Stimulated activated CD8-positive, alpha-beta memory T cell treated with anti-CD3 and anti-CD28 coated beads, Interleukin-2, amount 100 ng/mL, for 1 hour (primary cell): ENCODE data around the gene PUSL1.
A peak's percentile ranks its signal among the peaks of the same experiment; 100 is the strongest.

ENCODE experiments used
- DNase-seq, 2 donors: peaks; one replicate each; pipeline ENCODE4 v3.0.0-alpha.2; 2020; ENCODE audit warnings: low read depth in 2 of 2

Gene PUSL1, protein sequence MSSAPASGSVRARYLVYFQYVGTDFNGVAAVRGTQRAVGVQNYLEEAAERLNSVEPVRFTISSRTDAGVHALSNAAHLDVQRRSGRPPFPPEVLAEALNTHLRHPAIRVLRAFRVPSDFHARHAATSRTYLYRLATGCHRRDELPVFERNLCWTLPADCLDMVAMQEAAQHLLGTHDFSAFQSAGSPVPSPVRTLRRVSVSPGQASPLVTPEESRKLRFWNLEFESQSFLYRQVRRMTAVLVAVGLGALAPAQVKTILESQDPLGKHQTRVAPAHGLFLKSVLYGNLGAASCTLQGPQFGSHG

DNA sequence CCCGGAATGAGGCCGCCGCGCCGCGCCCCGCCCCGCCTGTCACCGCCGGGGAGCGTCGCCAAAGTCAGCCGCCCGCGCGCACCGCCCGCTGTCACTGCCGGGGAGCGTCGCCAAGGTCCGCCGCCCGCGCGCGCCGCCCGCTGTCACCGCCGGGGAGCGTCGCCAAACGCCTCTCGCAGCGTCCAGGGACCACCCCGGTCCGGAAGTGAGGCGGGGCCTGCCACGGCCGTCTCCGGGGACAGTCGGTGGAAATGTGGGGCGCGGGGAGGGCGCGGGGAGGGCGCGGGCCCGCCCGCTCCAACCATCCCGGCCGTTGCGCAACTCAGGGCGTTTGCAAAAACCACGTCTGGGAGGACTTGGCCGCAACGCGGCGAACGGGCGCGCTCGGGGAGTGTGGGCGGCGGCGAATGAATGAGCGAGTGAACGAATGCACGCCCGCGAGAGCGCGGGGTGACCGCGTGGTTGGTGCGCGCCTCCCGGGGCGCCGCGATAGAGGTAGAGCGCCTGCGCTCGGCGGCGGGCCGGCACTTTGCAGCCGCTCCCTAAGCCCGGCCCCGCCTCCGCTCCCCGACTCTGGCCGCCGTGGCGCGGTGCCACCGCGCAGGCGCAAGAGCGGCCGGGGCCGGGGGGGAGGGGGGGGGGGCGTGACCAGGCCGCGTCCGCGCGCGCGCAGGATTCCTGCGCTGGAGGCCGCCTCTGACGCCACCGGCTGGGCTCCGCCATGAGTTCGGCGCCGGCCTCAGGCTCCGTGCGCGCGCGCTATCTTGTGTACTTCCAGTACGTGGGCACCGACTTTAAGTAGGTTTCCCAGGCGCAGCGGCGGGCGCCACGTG is at the start of gene PUSL1, which contains the start of gene ACAP3:
PUSL1 (plus strand) TSS at position 675 of the 833 bp plus-strand sequence; CDS start at position 722, 47 bp downstream.
ACAP3 (minus strand) TSS at position 8 of the 833 bp plus-strand sequence. CDS start 115 bp downstream, outside the sequence.
- peak; percentile 68 to 81 for DNase-seq

DNA sequence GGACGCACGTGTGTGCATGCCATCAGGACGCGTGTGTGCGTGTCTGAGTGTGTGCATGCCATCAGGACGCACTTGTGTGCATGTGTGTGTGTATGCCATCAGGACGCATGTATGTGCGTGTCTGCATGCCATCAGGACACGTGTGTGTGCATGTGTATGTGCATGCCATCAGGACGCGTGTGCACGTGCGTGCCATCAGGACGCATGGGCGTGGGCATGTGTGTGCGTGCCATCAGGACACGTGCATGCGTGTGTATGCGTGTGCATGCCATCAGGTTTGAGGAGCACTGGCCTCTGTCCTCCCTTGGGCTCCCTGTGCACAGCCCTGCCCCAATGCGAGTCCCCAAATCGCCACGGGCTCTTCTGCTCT is 49.3 kb upstream of the PUSL1 start:
- DNase-seq = no peak

DNA sequence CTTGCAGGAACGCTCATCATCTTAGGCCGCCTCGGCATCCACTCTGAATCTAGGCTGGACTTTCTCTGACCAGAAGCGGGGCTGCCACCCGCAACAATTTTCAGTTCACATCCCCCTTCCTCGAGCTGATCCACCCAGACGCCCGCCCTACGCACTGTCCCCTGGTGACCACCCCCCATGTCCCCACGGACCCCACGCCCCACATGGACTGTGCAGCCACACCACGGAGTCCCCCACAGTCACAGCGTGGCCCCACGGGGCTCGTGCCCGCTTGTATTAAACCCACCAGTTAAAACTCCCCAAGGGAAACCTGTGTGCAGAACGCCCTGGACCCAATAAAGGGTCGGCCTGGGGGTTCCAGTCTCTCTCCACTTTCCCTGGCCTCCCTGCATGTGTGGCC is 48.9 kb upstream of the PUSL1 start:
- DNase-seq = no peak

DNA sequence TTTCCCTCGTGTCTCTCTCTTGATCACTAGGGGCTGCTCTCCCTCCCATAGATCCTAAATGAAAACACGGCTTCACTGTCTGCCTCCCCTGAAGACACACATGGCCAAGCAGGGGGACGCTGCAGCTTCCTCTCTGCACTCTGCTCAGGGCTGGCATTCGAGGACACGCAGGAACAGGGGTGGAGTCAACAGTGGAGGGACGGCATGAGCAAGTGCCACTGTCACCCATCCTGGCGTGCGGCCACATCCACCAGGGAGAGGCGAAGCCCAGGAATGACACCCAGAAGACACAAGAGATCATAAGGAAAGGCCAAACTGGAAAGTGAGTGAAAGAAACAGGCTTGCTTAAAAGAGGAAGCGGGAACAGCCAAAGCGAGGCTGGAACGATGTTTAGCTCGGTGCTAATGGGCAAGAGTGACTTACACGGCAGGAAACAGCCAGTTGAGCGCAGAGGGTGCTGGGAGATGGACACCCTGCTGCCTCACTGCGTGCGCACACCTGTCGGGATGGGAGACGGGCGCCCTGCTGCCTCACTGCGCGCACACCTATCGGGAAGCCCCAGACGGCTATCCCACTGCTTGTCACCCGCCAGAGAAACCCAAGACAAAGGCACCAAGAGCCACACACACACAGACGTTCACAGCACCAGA is 48.3 kb upstream of the PUSL1 start:
- DNase-seq = no peak

DNA sequence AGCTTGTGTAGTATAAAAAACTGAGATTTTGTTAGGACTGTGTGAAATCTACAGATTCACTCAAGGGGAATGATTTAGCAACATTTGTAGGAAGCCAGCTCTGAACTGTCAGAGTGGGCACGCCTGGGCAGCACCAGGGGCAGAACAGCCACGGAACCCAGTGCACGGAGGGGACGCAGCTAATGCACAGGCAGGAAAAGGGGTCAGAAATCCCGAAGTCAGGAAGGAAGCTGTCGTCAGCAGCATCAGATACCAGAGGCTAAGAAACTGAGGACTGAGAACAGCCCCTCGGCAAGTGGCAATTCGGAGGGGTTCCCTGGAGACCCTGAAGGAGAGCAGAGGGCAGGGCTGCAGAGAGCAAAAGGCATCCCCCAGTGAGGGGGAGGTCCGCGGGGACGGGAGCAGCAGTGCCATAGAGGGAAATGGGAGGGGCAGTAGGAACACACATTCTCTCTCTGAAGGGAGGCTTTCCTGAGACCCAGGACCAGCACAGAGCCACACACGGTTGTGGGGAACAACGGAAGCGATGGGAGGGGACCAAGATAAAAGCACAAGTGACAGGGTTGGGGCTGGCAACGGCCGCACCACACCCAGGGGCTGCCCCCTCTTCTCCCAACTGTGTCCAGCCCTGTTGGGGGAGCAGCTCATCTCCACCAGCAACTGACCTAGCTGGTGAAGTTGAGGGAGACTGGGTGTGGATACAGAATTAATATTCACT is 47.4 kb upstream of the PUSL1 start:
- DNase-seq = no peak

DNA sequence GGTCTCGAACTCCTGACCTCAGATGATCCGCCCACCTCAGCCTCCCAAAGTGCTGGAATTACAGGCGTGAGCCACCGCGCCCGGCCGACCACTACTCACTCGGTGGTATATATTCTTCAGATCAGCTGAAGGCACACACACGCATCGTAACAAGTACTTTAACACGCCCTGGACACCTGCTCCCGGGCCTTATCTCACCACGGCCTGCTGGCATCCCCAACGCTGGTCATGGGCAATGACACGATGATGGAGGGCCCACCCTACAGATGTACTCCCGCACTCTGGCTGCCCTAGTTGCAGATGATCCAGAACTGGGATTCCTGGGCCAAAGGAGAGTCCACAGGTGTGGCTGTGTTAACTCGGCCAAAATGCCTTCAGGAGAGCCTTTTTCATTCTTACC is 46.3 kb upstream of the PUSL1 start:
- DNase-seq = no peak

DNA sequence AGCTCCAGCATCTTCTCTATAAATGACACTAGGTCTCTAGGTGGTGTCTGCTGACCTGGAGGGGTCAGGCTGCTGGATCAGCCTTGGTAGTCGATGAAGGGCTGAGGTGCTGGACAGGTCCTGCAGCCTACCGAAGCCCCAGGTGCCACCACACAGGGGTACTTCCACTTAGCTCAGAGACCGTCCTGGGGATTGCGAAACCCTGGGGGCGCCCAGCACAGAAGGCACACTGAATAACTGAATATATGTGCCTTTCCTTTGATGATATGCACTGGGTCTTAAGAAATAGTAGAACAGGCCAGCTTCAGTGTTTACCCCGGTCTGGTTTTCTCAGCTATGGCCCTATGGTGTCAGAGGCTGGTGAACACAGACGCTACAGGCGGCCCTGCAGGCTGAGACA is 45.6 kb upstream of the PUSL1 start:
- no peak for DNase-seq

DNA sequence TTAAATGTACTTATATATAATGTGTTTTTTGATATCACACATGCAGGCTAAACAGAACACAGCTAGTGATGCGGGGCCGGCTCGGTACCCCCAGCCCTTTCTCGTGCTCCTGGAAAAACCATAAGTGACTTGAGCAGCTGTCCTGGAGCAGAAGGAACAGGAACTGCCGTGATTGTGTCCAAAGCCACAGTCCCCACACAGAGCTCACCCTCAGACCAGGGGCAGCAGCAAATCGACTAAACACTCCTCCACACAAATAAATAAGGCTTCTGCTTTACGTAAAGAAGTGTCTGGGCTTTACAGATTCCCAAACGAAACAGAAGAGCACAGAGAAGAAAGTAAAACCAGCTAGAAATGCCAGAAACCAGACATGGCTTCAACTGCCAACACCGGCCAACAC is 44.4 kb upstream of the PUSL1 start:
- DNase-seq = no peak

DNA sequence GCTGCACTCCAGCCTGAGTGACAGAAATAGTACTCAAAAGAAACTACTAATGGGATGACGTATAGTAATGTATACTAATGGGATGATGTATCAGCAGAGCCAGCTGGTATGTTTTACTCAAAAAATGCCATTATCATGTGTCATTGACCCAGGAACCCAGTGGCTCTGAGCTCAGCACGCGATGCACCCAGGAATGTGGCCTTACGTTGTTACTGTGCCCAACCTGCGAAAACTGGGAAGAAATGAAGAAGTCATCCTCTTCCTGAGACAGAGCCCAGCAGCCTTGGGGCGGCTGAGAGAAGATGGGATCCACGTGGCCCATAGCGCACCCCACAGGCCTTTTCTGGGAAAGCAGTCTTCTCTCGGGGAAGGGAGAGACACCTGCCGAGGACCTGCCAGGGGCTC is 43.5 kb upstream of the PUSL1 start:
- DNase-seq = no peak

DNA sequence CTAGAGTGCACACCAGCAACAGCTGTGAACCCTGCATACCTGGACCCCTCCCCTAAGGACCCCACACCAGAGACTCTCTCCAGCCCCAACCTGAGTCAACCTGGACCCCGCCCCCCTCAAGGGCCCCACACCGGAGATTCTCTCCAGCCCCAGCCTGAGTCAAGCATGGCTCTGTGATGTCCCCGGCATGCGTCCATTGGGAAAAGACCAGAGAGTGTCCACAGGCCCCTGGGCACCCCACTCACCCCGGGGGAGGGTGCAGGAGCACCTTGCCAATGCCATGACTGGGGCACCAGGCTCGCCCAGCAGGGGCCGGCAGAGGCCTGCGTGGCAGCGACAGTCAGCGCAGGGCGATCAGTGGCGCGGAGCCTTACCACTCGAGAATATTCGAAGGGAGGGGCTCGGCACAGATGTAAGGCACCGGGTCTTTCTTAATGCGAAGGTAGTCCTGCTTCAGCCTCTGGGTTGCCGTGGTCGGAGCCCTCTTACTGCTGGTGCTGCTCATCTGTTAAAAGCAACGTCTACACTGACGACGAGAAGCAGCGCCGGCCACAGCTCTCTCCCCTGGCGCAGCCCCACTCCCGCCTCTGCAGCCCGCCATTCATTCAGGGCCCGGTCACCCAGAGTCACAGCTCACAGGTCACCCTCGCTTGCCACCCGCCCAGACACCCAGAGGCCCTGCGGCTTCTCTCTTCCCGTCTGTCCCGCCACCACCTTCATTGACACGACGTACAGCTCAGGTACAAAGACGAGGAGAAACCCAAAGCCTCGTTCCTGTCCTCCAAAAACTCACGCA is 40.7 kb upstream of the PUSL1 start:
- no peak for DNase-seq

DNA sequence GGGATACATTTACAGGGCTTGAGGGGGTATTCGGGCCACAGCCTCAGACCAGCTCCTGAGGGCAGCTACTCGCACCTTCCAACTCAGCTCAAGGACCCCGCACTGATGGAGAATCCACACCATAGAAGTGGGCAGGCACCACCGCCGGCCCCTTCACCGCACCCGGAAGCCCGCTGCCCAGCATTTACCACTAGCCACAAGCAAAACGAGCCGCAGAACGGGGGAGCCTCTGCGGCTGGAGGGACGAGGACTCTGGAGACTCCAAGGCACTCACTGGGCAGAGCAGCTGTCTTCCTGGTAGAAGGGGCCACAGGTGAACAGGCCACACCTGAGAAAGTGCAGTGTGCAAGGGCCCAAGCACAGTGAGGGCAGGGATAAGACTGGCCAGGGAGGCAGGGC is 40.1 kb upstream of the PUSL1 start:
- DNase-seq = no peak

DNA sequence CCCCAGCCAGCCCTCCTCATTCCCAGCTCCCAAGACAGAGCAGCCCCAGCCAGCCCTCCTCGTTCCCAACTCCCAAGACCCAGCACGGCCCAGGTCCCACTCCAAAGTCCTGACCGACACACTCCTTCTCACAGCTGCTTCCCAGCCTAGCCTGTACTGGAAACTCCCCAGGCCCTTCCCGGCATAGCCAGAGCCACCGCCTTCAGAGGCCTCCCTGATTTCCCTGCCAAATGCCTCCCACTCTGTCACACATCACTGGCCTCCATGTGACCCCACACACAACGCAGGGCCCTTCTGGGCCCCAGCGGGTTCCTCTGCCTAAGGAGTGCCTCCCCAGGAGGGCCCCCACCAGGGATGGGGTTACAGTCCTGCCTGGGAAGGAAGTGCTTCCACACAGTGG is 37.6 kb upstream of the PUSL1 start:
- DNase-seq = no peak

DNA sequence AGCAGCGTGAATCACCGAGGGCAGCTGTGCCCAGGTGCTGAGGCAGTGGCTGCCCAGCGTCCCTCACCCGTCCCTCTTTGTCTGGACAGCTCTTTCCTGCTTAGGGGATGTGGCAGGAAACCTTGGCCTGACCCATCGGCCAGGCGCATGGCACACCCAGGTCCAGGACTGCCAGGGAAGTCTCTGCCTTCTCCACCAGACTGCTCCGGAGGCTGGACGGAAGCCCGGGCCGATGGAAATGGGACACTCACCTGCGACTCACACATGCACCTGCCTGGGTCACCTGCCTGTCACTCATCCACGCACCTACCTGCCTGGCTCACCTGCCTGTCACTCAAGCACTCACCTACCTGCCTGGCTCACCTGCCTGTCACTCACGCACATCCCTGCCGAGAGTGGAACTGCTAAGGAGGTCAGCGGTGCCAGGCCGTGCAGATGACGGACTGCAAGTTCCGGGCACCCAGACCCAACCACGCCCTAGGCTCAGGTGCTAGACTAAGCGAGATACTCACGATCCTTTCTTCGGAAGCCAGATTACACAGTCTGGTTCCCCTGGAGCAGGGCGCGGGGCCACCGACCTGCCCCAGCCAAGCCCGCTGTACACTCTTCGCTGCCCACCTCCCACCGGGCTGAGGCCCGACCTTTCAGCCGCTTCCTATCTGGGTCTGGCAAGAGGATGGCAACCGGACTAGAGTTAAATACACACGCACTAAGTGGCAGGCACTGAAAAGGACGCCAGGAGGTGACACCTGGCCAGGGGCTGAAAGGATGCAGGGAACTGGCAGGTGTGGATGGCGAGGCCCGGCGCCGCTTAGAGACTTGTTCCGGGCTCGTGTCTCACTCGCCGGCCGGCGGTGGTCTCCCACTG is 35.8 kb upstream of the PUSL1 start:
- DNase-seq = no peak

DNA sequence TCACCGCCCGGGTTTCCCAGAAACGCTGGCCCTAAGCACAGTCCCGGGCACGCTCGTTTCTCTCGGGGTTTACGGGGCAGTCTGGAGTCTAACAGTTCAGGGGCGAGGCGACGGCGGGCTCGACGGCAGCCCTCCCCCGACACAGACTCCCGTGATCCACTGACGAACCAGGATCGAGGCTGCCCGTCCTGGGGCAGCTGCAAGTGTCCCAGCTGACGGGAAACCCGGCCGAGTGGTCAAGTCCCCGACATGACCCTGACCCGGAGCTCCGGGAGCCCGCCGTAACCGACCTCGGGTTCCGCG is 35.2 kb upstream of the PUSL1 start:
- DNase-seq = no peak

DNA sequence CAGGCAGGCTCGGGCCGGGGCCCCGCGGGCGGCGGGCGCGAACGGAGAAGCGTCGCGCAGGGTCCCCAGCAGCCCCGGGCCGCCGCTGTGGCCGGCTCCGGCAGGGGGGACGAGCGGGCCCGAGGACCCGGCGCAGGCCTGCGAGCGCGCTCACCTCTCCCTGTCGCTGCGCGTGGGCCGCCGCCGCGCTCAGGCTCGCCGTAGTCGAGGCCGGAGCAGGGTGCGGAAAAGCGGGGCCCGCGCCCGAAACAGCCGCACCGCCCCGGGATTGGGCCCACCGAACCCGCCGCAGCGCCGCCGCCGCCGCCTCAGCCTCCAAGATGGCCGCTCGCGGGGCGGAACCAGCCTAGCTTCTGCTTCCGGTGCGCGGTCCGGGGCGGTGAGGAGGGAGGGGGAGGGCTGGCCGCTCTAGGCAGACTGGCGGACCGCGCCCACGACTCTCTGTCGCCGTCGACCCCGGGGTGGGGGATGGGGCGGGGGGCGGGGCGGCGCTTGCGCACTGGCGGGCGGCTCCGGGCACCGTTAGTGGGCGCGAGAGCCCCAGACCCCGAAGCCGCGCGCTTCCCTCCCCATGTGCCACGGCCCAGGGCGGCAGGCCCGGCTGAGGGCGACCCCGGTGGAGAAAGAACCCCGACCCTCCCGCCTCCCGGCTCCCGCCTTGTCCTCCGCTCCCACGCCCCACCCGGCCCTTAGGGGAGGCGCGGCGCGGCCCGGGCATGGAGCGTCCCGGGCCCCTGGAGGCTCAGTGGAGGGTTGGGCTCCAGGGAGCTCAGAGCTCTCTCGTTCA is 34.7 kb upstream of the PUSL1 start, which contains the start of gene UBE2J2:
UBE2J2 (minus strand) TSS at position 343 of the 787 bp plus-strand sequence. CDS start 5,862 bp downstream, outside the sequence.
- DNase-seq = peak; percentile 88 to 91

DNA sequence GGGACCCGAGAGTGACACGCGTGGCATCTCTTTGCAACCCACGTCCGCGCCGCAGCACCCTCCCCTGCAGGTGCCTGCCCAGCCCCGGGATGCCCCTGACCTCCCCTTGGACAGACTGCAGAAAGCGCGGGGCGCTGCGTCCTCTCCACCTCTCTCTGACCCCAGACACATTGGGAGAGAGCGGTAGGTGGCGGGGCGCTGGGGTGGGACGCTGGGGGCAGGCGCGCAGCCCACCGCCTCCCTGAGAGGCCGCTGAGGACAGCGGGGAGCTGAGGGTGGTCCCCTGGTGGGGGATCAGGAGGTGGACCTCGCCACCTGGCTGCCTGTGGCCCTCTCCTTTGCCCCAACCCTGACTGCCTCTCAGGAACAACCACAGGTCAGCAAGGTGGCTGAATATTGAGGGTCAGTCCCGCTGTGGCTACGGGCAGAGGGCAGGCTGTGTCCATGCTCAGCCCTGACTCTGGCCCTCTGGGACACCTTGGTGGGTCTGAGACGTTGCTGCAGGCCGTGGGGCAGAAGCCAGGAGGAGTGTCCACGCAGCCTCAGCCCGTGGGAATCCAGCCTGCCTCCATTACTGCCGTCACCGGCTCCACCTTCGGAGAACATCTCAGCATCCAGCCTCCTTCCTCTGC is 34.0 kb upstream of the PUSL1 start:
- no peak for DNase-seq

DNA sequence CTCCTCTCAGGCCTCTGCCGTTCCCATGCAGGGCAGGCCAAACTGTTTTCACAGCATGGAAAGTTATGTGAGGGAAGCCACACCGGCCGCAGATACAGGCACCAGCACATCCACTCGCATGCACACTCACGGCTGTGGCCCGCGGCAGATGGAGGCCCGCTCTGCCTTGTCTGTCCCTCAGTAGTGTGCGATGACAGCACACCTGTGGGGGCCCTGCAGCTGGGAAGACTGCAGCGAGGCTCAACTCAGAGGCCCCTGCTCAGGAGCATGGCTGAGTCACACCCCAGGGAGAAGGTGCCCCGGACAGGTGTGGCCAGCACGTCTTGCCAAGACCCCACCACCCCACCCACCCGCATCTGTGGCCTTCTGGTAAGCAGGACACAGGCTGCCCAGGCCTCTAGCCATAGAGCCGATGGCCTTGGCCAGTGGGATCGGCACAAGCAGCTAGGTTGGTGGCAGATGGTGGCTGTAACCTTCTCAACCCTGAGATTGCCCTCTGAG is 33.4 kb upstream of the PUSL1 start:
- DNase-seq = no peak

DNA sequence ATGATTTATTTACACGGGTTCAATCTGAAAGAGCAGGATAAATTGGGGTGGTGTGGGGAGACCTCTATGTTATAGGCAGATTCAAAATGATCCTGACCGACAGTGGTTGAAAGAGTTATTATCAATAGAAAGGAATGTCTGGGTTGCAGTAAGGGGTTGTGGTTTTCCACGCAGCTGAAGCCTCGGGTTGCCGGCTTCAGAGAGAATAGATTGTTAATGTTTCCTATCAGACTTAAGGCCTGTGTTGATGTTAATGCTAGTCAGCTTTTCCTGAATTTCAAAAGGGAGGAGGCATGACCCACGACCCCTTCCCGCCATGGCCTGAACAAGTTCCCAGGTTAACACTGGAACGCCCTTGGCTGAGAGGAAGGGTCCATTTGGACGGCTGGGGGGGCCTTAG is 32.6 kb upstream of the PUSL1 start:
- DNase-seq = no peak

DNA sequence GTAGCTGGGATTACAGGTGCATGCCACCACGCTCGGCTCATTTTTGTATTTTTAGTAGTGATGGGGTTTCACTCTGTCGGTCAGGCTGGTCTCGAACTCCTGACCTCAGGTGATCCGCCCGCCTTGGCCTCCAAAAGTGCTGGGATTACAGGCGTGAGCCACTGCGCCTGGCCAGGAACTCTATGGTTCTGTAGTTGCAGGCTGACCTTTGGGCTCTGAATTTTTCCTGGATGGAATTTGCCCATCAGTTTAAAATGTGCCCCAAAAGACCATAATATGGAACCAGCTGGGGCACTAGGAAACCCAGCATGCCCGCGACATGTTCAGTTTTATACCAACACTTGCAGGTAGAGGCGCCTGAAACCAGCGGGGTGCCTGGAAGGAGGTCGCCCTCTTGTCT is 29.8 kb upstream of the PUSL1 start:
- DNase-seq = no peak
